Endothelial cell of umbilical vein (primary cell): ENCODE data around the gene ANKUB1. TPM values are rescaled to one million over a fixed set of nuclear protein-coding genes. Genes with fewer than 3 reads are reported as not detected.

Experiments used
- BruUV-seq: library from RNA; stranded (reverse); fragments of 400-500 nt; replicated peaks from 2 replicates; lab custom pipeline; 2021; lab: Mats Ljungman, UMichigan
- CTCF ChIA-PET: fragments of 300-600, 350-600 bp; sonication (Branson Sonifier 250); formaldehyde crosslinking; loops from one replicate; lab custom pipeline; 2021; ENCODE audit warnings: antibody characterized with exemption, inconsistent platforms; lab: Charles Lee
- POLR2A ChIA-PET: fragments of 300-600, 350-600 bp; sonication (Branson Sonifier 250); formaldehyde crosslinking; loops from one replicate; lab custom pipeline; 2021; ENCODE audit warnings: antibody characterized with exemption, inconsistent platforms; lab: Charles Lee
- DNase-seq: peaks from one replicate; pipeline ENCODE4 v3.0.0-alpha.2; 2011; ENCODE audit warnings: low read depth, low spot score
- FAIRE-seq: peaks from 2 replicates; lab custom pipeline; 2011; peaks lifted over from hg19 to GRCh38; lab: Jason Lieb, UNC
- H2AFZ ChIP-seq: 2 replicates; pipeline ENCODE4 v1.6.0; 2012; ENCODE audit warnings: low read depth, low read length, control low read depth, inconsistent platforms
- H3K27ac ChIP-seq: 2 replicates; pipeline ENCODE4 v1.5.1; 2011; ENCODE audit warnings: low read depth, mild to moderate bottlenecking, control low read depth, low read length, moderate library complexity; ENCODE audit not compliant: insufficient read depth
- H3K27me3 ChIP-seq, 2 experiments: 2 replicates each; pipeline versions ENCODE4 v1.6.0 to v1.6.1; 2011; ENCODE audit warnings: low read length in 2 of 2, mixed read lengths in 1 of 2; ENCODE audit not compliant: control insufficient read depth in 2 of 2, insufficient read depth in 2 of 2
- H3K36me3 ChIP-seq, 2 experiments: 2 replicates in 1 of 2; 3 replicates in 1 of 2; pipeline ENCODE4 v1.5.1; 2011; ENCODE audit warnings: low read length in 2 of 2, mild to moderate bottlenecking in 1 of 2, moderate library complexity in 1 of 2; ENCODE audit not compliant: control insufficient read depth in 2 of 2, insufficient read depth in 2 of 2; ENCODE audit errors: extremely low read depth in 1 of 2
- H3K4me1 ChIP-seq: 3 replicates; pipeline ENCODE4 v1.5.1; 2011; ENCODE audit warnings: mild to moderate bottlenecking, low read length; ENCODE audit not compliant: control insufficient read depth, insufficient read depth; ENCODE audit errors: extremely low read depth
- H3K4me2 ChIP-seq: 2 replicates; pipeline ENCODE4 v1.6.1; 2011; ENCODE audit warnings: low read length, control low read depth, mixed read lengths; ENCODE audit not compliant: insufficient read depth
- H3K4me3 ChIP-seq, 3 experiments: fragments of 200-600 bp in 1 of 3; sonication (generic), shearing (Covaris generic) in 1 of 3; replicated peaks in 1 of 3; 2 replicates each; pipeline ENCODE4 v1.5.1; 2011 to 2016; ENCODE audit warnings: control low read depth in 3 of 3, low read length in 3 of 3, mild to moderate bottlenecking in 2 of 3, inconsistent platforms in 1 of 3, low read depth in 1 of 3, moderate library complexity in 1 of 3; ENCODE audit not compliant: insufficient read depth in 1 of 3
- H3K79me2 ChIP-seq: 2 replicates; pipeline ENCODE4 v1.6.0; 2012; ENCODE audit warnings: low read length, inconsistent platforms; ENCODE audit not compliant: control insufficient read depth, insufficient read depth
- H3K9ac ChIP-seq: replicated peaks from 2 replicates; pipeline ENCODE3; 2011; ENCODE audit warnings: low read length, control low read depth; ENCODE audit not compliant: insufficient read depth; ENCODE audit errors: extremely low read depth
- H3K9me1 ChIP-seq: replicated peaks from 3 replicates; pipeline ENCODE4 v1.6.0; 2011; ENCODE audit warnings: mild to moderate bottlenecking, low read length; ENCODE audit not compliant: control insufficient read depth, insufficient read depth; ENCODE audit errors: extremely low read depth
- H3K9me3 ChIP-seq: replicated peaks from 2 replicates; pipeline ENCODE4 v1.5.1; 2012; ENCODE audit warnings: low read length, inconsistent platforms; ENCODE audit not compliant: control insufficient read depth, insufficient read depth
- H4K20me1 ChIP-seq: replicated peaks from 2 replicates; pipeline ENCODE3; 2011; ENCODE audit warnings: mild to moderate bottlenecking, low read length; ENCODE audit not compliant: control insufficient read depth, insufficient read depth; ENCODE audit errors: extremely low read depth
- CTCF ChIP-seq, 2 donors: IDR thresholded peaks; 1 replicate in 1 of 2; 2 replicates in 1 of 2; pipeline ENCODE4 v1.5.1; 2011; ENCODE audit warnings: low read length in 2 of 2, mild to moderate bottlenecking in 2 of 2, moderate library complexity in 2 of 2, control low read depth in 1 of 2, inconsistent platforms in 1 of 2, low read depth in 1 of 2; ENCODE audit not compliant: insufficient read depth in 1 of 2; ENCODE audit errors: extremely low read depth in 1 of 2
- FOS ChIP-seq: IDR thresholded peaks from 2 replicates; pipeline ENCODE4 v1.6.1; 2011; ENCODE audit warnings: mild to moderate bottlenecking, low read length, moderate library complexity, borderline replicate concordance; ENCODE audit not compliant: insufficient read depth
- GATA2 ChIP-seq: IDR thresholded peaks from 2 replicates; pipeline ENCODE4 v1.7.0; 2011; ENCODE audit warnings: low read depth, mild to moderate bottlenecking, moderate library complexity, mixed read lengths, low read length; ENCODE audit not compliant: insufficient read length, insufficient read depth
- JUN ChIP-seq: IDR thresholded peaks from 2 replicates; pipeline ENCODE4 v1.6.1; 2011; ENCODE audit warnings: borderline replicate concordance, low read depth; ENCODE audit not compliant: insufficient read length, insufficient read depth
- MYC ChIP-seq: IDR thresholded peaks from one replicate; pipeline ENCODE4 v1.6.1; 2011; ENCODE audit warnings: mild to moderate bottlenecking, low read depth, low read length
- POLR2AphosphoS5 ChIP-seq: IDR thresholded peaks from 2 replicates; pipeline ENCODE4 v1.6.1; 2012; ENCODE audit warnings: low read depth, mild to moderate bottlenecking, control low read depth, low read length, moderate library complexity; ENCODE audit not compliant: insufficient read depth
- dilution Hi-C: fragments of 300-500 bp; cut with MboI; formaldehyde crosslinking; loops from one replicate; pipeline ENCODE4 v1.15.0; 2019; ENCODE audit warnings: low sequenced_read_pairs; ENCODE audit not compliant: extremely low pct_ligation_motif_present
- intact Hi-C: fragments of 100-400 bp; cut with micrococcal nuclease; formaldehyde crosslinking; loops from one replicate; pipeline ENCODE4 v1.10.0; 2022
- polyA plus RNA-seq, 4 experiments: library from polyadenylated mRNA; depleted of rRNA in 3 of 4; stranded (reverse) in 3 of 4; unstranded in 1 of 4; fragments of >200 nt; gene quantifications; 2 replicates each; pipeline versions ENCODE4 v1.2.1 to v1.2.3, GENCODE V29; 2011 to 2012; ENCODE audit warnings: missing spikeins in 1 of 4
- total RNA-seq: library from RNA; stranded (reverse); gene quantifications from 2 replicates; pipeline ENCODE4 v1.2.3, GENCODE V29; 2021

The ANKUB1 gene
- total and polyA plus RNA-seq, 2 donors (not counting 3 experiments of a cell fraction or from before 2014, with no cell fraction given), result not detected

- BruUV-seq, result no TSS peak
These were observed 68.6 kb downstream of the ANKUB1 start for GRCh38 chr3:149723781-149724180.

More at GRCh38 chr3:149723781-149724180, 68.6 kb downstream of the ANKUB1 start:
- FAIRE-seq (no peak), DNase-seq (no peak)
- no peaks in the 10 kb centered on the region for H3K4me1 ChIP-seq
- H3K9me3 ChIP-seq, result peaks cover 2% of the 10 kb centered on the region
- H3K36me3 ChIP-seq, result no peaks in the 10 kb centered on the region
- intact Hi-C loops, result no loop called here
- H3K9ac ChIP-seq, result no peak overlapping the region
- H3K4me2 ChIP-seq, result no peak overlapping the region
- H3K27me3 ChIP-seq, result no peaks in the 10 kb centered on the region
- H4K20me1 ChIP-seq, result no peaks in the 10 kb centered on the region
- no peaks in the 10 kb centered on the region for H3K79me2 ChIP-seq
- no peak for TF ChIP-seq POLR2AphosphoS5
- no peak for TF ChIP-seq MYC
- no peak for TF ChIP-seq CTCF (IDR thresholded peaks at IDR 0.05; ENCODE audit: extremely low read depth in 1 of 2, insufficient read depth in 1 of 2, low read depth in 1 of 2, low read length in 2 of 2)
- no peak for TF ChIP-seq FOS
- TF ChIP-seq GATA2, result no peak
- no peak for TF ChIP-seq JUN
- ChIA-PET POLR2A (no interaction called here), CTCF (no interaction called here)
- H3K27ac ChIP-seq, result no peak overlapping the region
- dilution Hi-C loops, result no loop called here
- H3K9me1 ChIP-seq, result no peaks in the 10 kb centered on the region
- H3K4me3 ChIP-seq, result no peak overlapping the region
- no peak overlapping the region for H2AFZ ChIP-seq
